IMR-90 (cell line): ENCODE measurements around the gene CIC.

Experiments used
- BHLHE40 ChIP-seq: fragments of 150-350 bp; IDR thresholded peaks from 2 replicates; pipeline ENCODE4 v1.6.1; 2016; ENCODE audit warnings: mild to moderate bottlenecking, low read depth, low read length
- CEBPB ChIP-seq: IDR thresholded peaks from 2 replicates; pipeline ENCODE4 v1.6.1; 2012; ENCODE audit warnings: low read depth, low read length, improper control_type of control experiment
- CTCF ChIP-seq: conservative IDR thresholded peaks from 2 replicates; pipeline ENCODE4 v1.5.1; 2012; ENCODE audit warnings: mild to moderate bottlenecking, low read depth, low read length, improper control_type of control experiment
- MAZ ChIP-seq: IDR thresholded peaks from 2 replicates; pipeline ENCODE4 v1.6.1; 2012; ENCODE audit warnings: low read depth, mild to moderate bottlenecking, low read length, improper control_type of control experiment, moderate library complexity, borderline replicate concordance
- NFE2L2 ChIP-seq: fragments of 150-350 bp; IDR thresholded peaks from 2 replicates; pipeline ENCODE4 v1.6.1; 2016; ENCODE audit warnings: low read depth, mild to moderate bottlenecking, low read length
- POLR2A ChIP-seq: IDR thresholded peaks from 2 replicates; pipeline ENCODE4 v1.6.1; 2012; ENCODE audit warnings: mild to moderate bottlenecking, low read depth, low read length
- RFX5 ChIP-seq: IDR thresholded peaks from 2 replicates; pipeline ENCODE4 v1.8.0; 2012; ENCODE audit warnings: low read depth, mild to moderate bottlenecking, low read length, moderate library complexity
- SMC3 ChIP-seq: fragments of 150-350 bp; IDR thresholded peaks from 2 replicates; pipeline ENCODE4 v1.6.1; 2016; ENCODE audit warnings: low read depth, mild to moderate bottlenecking, antibody characterized with exemption, low read length, moderate library complexity

DNA sequence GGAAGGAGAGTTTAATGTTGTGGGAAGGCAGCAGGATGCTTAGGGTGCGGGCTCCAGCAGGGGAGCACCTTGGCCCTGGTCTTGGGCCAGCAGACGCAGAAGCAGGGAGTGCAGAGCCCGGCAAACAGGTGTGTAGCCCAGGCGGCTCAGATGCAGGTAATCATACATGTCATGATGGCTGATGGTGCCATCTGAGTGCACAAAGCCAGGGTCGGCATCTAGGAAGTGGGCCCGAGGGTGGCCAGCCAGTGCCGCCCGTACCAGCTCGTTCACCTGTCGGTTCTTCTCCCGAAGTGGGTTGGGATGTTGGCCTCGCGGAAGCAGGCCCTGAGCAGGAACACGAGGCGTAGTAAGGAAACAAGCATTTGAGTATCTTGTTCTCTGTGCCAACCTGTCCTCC lies 28.0 kb downstream of the CIC start:
- TF ChIP-seq POLR2A: no peak
- no peak for TF ChIP-seq CTCF
- no peak for TF ChIP-seq MAZ
- no peak for TF ChIP-seq BHLHE40
- TF ChIP-seq NFE2L2: no peak
- TF ChIP-seq CEBPB: no peak
- no peak for TF ChIP-seq RFX5
- TF ChIP-seq SMC3: no peak
